ENCODE measurements around the gene CRADD.

The CRADD gene

DNA sequence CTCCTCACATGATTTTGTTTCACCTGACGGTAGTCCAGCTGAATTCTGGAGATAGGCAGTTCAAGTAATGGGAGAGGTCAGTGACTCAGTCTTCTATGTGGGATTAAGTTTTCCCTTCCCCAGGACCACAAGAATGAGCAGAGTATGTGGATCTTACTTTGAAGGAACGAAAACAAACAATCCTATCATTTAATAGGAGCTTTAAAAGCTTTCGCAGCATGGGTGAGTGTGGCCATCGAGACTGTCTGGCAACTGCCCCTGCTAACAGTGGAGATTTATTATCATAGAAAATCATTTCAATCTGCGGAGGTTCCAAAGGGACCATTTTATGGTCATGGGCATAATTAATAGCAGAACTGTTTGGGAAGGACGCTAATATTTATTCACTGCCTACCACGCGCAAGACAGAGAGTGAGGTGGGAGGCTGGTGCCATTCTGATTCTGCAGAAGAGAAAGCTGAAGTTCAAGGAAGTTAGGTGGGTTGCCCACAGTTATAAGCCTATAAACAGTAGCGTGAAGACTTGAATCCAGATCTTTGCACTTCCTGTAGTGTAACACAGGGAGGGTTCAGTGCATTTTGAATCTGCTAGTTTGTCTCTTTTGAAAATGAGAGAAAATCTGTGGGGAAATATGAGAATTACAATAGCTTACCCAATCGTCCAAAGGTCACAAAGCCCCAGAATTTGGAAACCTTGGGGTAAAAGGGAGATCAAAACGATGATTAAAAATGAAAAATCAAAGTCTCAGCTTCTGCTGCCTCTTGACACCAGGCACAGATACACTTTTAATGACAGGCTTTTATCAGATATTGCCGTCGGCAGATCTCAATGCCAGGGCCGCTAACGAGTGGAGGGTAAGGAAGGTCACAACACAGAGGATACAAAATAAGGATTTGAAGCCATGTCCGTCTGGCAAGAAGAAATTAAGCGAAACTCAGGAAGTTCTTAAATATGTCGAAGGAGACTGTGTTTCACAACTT is 209.6 kb downstream of the CRADD start:
- no peaks in the 10 kb centered on the region for H3K9me3 ChIP-seq (ENCODE audit: control insufficient read depth, low read length)
- H3K36me3 ChIP-seq (ENCODE audit: control insufficient read depth, insufficient read depth, low read length): no peaks in the 10 kb centered on the region
- H3K27ac ChIP-seq (ENCODE audit: insufficient read depth, low read length, poor library complexity, severe bottlenecking): no peak overlapping the region
- no peaks in the 10 kb centered on the region for H3K27me3 ChIP-seq (replicated peaks; ENCODE audit: control insufficient read depth, insufficient read depth, low read length, poor library complexity, severe bottlenecking)
- H3K4me3 ChIP-seq (ENCODE audit: insufficient read depth, low read depth, low read length, poor library complexity, severe bottlenecking): no peak overlapping the region
- no peaks in the 10 kb centered on the region for H3K4me1 ChIP-seq (ENCODE audit: control insufficient read depth, insufficient read depth, low read length, poor library complexity, severe bottlenecking)
- DNase-seq: no peak

DNA sequence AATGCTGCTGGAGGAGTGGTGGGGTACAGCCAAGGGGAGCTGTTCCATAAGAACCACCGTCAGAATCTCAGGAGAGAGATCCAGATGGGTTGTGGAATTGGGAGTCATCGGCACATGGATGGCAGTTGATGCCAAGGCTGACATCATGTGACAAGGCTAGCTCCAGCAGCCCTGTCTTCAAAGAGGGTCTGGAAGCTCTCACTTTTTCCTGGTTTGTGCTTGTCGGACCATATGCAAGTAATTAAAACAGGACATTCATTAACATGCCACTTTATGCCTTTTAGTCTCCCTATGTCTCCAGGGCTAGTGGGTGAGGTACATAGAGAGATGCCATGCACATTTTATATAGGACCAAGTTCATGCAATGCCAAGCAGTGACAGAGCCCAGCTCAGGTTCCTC is 211.8 kb downstream of the CRADD start:
- no peaks in the 10 kb centered on the region for H3K4me1 ChIP-seq (ENCODE audit: control insufficient read depth, insufficient read depth, low read length, poor library complexity, severe bottlenecking)
- no peaks in the 10 kb centered on the region for H3K36me3 ChIP-seq (ENCODE audit: control insufficient read depth, insufficient read depth, low read length)
- no peak overlapping the region for H3K4me3 ChIP-seq (ENCODE audit: insufficient read depth, low read depth, low read length, poor library complexity, severe bottlenecking)
- DNase-seq: no peak
- H3K27ac ChIP-seq (ENCODE audit: insufficient read depth, low read length, poor library complexity, severe bottlenecking): no peak overlapping the region
- no peaks in the 10 kb centered on the region for H3K9me3 ChIP-seq (ENCODE audit: control insufficient read depth, low read length)
- H3K27me3 ChIP-seq (replicated peaks; ENCODE audit: control insufficient read depth, insufficient read depth, low read length, poor library complexity, severe bottlenecking): no peaks in the 10 kb centered on the region

DNA sequence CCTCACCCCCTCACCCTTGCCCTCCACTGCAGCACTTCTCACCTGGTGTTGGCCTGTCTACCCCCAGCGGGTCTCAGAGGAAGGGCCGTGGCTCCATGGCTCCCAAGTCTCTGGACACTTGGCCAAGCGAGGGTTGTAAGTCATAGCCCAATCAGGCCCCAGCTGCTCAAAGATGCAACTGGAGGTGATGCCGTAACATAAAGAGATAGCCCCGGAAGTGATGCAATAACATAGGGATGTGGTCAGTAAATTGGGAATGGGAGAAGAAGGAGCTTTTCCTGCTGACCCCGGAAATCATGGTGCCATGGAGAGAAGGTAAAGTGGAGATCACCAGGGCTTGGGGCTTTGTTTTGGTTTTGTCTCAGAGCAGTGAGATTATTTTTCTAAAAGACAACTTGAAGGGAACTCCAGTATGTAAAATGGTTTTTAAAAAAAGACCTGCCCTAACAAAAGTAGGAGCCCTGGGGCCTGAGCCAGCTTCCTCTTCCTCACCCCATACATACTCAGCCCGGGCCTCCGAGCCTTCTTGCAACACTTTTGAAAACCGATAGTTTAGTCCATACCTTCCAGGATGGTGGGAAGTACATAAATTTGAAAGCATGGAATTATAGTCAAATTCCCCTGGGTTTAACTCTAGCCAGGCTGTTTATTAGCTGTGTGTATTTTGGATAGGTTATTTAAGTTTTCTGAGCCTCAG is 212.5 kb downstream of the CRADD start:
- H3K36me3 ChIP-seq (ENCODE audit: control insufficient read depth, insufficient read depth, low read length): no peaks in the 10 kb centered on the region
- no peak overlapping the region for H3K27ac ChIP-seq (ENCODE audit: insufficient read depth, low read length, poor library complexity, severe bottlenecking)
- no peak for DNase-seq
- H3K4me3 ChIP-seq (ENCODE audit: insufficient read depth, low read depth, low read length, poor library complexity, severe bottlenecking): no peak overlapping the region
- no peaks in the 10 kb centered on the region for H3K9me3 ChIP-seq (ENCODE audit: control insufficient read depth, low read length)
- H3K27me3 ChIP-seq (replicated peaks; ENCODE audit: control insufficient read depth, insufficient read depth, low read length, poor library complexity, severe bottlenecking): no peaks in the 10 kb centered on the region
- H3K4me1 ChIP-seq (ENCODE audit: control insufficient read depth, insufficient read depth, low read length, poor library complexity, severe bottlenecking): no peaks in the 10 kb centered on the region

GRCh38 chr12:93892423-93893268 is 215.5 kb downstream of the CRADD start:
- H3K4me1 ChIP-seq (ENCODE audit: control insufficient read depth, insufficient read depth, low read length, poor library complexity, severe bottlenecking): no peaks in the 10 kb centered on the region

GRCh38 chr12:93894391-93895088 is 217.4 kb downstream of the CRADD start:
- no peak for DNase-seq
- Histone ChIP-seq H3K27ac (ENCODE audit: insufficient read depth, low read length, poor library complexity, severe bottlenecking) (no peak overlapping the region), H3K4me3 (ENCODE audit: insufficient read depth, low read depth, low read length, poor library complexity, severe bottlenecking) (no peak overlapping the region), H3K36me3 (ENCODE audit: control insufficient read depth, insufficient read depth, low read length) (no peaks in the 10 kb centered on the region), H3K9me3 (ENCODE audit: control insufficient read depth, low read length) (no peaks in the 10 kb centered on the region), H3K27me3 (replicated peaks; ENCODE audit: control insufficient read depth, insufficient read depth, low read length, poor library complexity, severe bottlenecking) (no peaks in the 10 kb centered on the region), H3K4me1 (ENCODE audit: control insufficient read depth, insufficient read depth, low read length, poor library complexity, severe bottlenecking) (peaks cover 6% of the 10 kb centered on the region)

More at GRCh38 chr12:93892423-93893268, 215.5 kb downstream of the CRADD start:
- Histone ChIP-seq H3K27ac (ENCODE audit: insufficient read depth, low read length, poor library complexity, severe bottlenecking) (no peak overlapping the region), H3K4me3 (ENCODE audit: insufficient read depth, low read depth, low read length, poor library complexity, severe bottlenecking) (no peak overlapping the region), H3K9me3 (ENCODE audit: control insufficient read depth, low read length) (no peaks in the 10 kb centered on the region), H3K36me3 (ENCODE audit: control insufficient read depth, insufficient read depth, low read length) (no peaks in the 10 kb centered on the region), H3K27me3 (replicated peaks; ENCODE audit: control insufficient read depth, insufficient read depth, low read length, poor library complexity, severe bottlenecking) (no peaks in the 10 kb centered on the region)
- DNase-seq: no peak

DNA sequence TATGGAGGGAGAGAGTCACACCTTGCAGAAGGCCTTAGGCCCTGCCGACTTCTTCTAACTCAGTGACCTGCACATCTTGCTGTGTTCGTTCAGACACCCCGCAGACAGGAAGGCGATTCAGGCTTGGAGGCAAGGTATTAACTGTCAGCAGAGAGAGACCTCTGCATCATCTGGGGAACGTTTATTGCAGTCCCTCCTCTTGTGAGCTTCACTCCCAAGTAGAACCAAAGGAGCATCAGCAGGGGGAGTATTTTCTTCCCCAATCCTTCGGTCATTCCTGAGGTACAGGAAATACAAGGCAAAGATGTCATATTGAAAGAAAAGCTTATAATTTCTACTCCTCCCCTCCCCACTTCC is 217.9 kb downstream of the CRADD start:
- H3K36me3 ChIP-seq (ENCODE audit: control insufficient read depth, insufficient read depth, low read length): no peaks in the 10 kb centered on the region
- DNase-seq: no peak
- no peak overlapping the region for H3K27ac ChIP-seq (ENCODE audit: insufficient read depth, low read length, poor library complexity, severe bottlenecking)
- H3K9me3 ChIP-seq (ENCODE audit: control insufficient read depth, low read length): no peaks in the 10 kb centered on the region
- H3K4me1 ChIP-seq (ENCODE audit: control insufficient read depth, insufficient read depth, low read length, poor library complexity, severe bottlenecking): peaks cover 7% of the 10 kb centered on the region
- no peak overlapping the region for H3K4me3 ChIP-seq (ENCODE audit: insufficient read depth, low read depth, low read length, poor library complexity, severe bottlenecking)
- H3K27me3 ChIP-seq (replicated peaks; ENCODE audit: control insufficient read depth, insufficient read depth, low read length, poor library complexity, severe bottlenecking): no peaks in the 10 kb centered on the region

- H3K4me1 ChIP-seq (ENCODE audit: control insufficient read depth, insufficient read depth, low read length, poor library complexity, severe bottlenecking): peaks cover 7% of the 10 kb centered on the region
- H3K27ac ChIP-seq (ENCODE audit: insufficient read depth, low read length, poor library complexity, severe bottlenecking): no peak overlapping the region
- no peaks in the 10 kb centered on the region for H3K9me3 ChIP-seq (ENCODE audit: control insufficient read depth, low read length)
- H3K4me3 ChIP-seq (ENCODE audit: insufficient read depth, low read depth, low read length, poor library complexity, severe bottlenecking): no peak overlapping the region
- H3K27me3 ChIP-seq (replicated peaks; ENCODE audit: control insufficient read depth, insufficient read depth, low read length, poor library complexity, severe bottlenecking): no peaks in the 10 kb centered on the region
- DNase-seq: no peak
- no peaks in the 10 kb centered on the region for H3K36me3 ChIP-seq (ENCODE audit: control insufficient read depth, insufficient read depth, low read length)
Measured at GRCh38 chr12:93896427-93896826, 219.3 kb downstream of the CRADD start.

DNA sequence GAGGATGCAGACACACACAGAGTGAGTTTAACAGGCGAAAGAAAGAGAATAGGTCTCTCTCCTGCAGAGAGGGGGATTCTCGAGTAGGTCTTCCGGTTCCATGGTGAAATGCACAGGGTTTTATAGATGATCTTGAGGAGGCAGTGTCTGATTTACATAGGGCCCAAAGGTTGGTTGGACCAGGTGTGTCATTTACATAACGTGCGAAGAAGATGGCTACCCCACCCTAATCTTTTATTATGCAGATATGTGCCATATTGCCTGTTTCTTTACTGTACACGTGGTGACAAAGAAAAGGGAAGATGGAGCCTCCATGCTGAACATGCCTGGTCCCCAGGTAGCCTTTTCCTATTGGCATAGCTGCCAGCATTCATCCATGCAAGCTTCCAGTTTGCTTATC is 219.8 kb downstream of the CRADD start:
- H3K4me1 ChIP-seq (ENCODE audit: control insufficient read depth, insufficient read depth, low read length, poor library complexity, severe bottlenecking): peaks cover 7% of the 10 kb centered on the region

GRCh38 chr12:93901739-93902138 is 224.6 kb downstream of the CRADD start:
- Histone ChIP-seq H3K27me3 (replicated peaks; ENCODE audit: control insufficient read depth, insufficient read depth, low read length, poor library complexity, severe bottlenecking) (no peaks in the 10 kb centered on the region), H3K9me3 (ENCODE audit: control insufficient read depth, low read length) (no peaks in the 10 kb centered on the region), H3K36me3 (ENCODE audit: control insufficient read depth, insufficient read depth, low read length) (no peaks in the 10 kb centered on the region), H3K4me1 (ENCODE audit: control insufficient read depth, insufficient read depth, low read length, poor library complexity, severe bottlenecking) (peaks cover 7% of the 10 kb centered on the region), H3K4me3 (ENCODE audit: insufficient read depth, low read depth, low read length, poor library complexity, severe bottlenecking) (no peak overlapping the region), H3K27ac (ENCODE audit: insufficient read depth, low read length, poor library complexity, severe bottlenecking) (no peak overlapping the region)
- no peak for DNase-seq

More for the DNA sequence above, 219.8 kb downstream of the CRADD start:
- Histone ChIP-seq H3K9me3 (ENCODE audit: control insufficient read depth, low read length) (no peaks in the 10 kb centered on the region), H3K27me3 (replicated peaks; ENCODE audit: control insufficient read depth, insufficient read depth, low read length, poor library complexity, severe bottlenecking) (no peaks in the 10 kb centered on the region), H3K27ac (ENCODE audit: insufficient read depth, low read length, poor library complexity, severe bottlenecking) (no peak overlapping the region), H3K4me3 (ENCODE audit: insufficient read depth, low read depth, low read length, poor library complexity, severe bottlenecking) (no peak overlapping the region), H3K36me3 (ENCODE audit: control insufficient read depth, insufficient read depth, low read length) (no peaks in the 10 kb centered on the region)
- DNase-seq: no peak
